Left cardiac atrium (tissue), 4 donors: ENCODE data around the gene PRSS58. TPM values are rescaled to one million over a fixed set of nuclear protein-coding genes. Genes with fewer than 3 reads are reported as not detected.

Experiments
- ATAC-seq, 2 donors: fragments of 200-7000 bp; cut with Tn5 transposase; one replicate each; pipeline ENCODE4 v1.9.1; 2020; ENCODE audit warnings: mild to moderate bottlenecking in 2 of 2, moderate library complexity in 2 of 2
- DNase-seq: peaks from one replicate; pipeline ENCODE4 v3.0.0-alpha.2; 2020
- intact Hi-C, 2 donors: fragments of 100-400 bp; cut with DNase I; formaldehyde crosslinking; loops; one replicate each; pipeline versions ENCODE4 v1.14.1 to v1.15.1; 2022 to 2023
- long read RNA-seq: library from polyadenylated mRNA; unstranded; transcript quantifications from one replicate; pipeline ENCODE4 v2.0.0, GENCODE V29; 2021
- total RNA-seq, 2 donors: library from RNA; stranded (reverse); fragmentation: NEBNext Ultra II Directional; extraction: Animal tissue kit (Norgen Biotek cat#: 25700); gene quantifications; one replicate each; pipeline ENCODE4 v1.2.1, GENCODE V29; 2021
- donor health status: DM: no; HTN: yes; CAD: no.
- donor health status: DM: no; HTN: yes; CAD: no; lungs with severe emphysema.
- donor health status: DM: yes; HTN: yes; CAD: no.
- donor health status: Dilated cardiomyopathy.

Gene PRSS58
- total RNA-seq, result not detected
- long read RNA-seq, result 0 reads

DNA sequence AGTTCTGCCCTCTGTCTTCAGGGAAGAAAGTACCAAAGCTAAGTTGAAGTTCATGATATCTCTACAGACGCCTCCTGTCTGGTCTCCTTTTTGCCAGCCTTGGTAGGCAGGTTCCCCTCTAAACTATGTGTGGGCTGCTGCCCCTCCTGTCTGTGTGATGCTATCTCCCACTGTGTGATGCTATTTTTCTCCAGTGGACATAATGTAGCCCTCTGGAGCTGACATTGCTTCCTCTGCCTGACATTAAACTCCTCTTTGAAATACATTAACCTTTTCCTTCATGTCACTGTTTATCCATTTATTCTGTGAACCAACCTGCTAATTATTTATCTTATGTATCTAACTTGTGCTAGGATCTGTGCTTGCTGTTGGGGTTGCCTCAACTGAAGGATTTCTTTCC, at the start of gene PRSS58:
Gene PRSS58, minus strand, starts transcription at position 101 of the 400 bp plus-strand sequence. CDS start 351 bp downstream, outside the sequence.
- intact Hi-C loops, result no loop called here
- no peak for DNase-seq
- no peak for ATAC-seq

DNA sequence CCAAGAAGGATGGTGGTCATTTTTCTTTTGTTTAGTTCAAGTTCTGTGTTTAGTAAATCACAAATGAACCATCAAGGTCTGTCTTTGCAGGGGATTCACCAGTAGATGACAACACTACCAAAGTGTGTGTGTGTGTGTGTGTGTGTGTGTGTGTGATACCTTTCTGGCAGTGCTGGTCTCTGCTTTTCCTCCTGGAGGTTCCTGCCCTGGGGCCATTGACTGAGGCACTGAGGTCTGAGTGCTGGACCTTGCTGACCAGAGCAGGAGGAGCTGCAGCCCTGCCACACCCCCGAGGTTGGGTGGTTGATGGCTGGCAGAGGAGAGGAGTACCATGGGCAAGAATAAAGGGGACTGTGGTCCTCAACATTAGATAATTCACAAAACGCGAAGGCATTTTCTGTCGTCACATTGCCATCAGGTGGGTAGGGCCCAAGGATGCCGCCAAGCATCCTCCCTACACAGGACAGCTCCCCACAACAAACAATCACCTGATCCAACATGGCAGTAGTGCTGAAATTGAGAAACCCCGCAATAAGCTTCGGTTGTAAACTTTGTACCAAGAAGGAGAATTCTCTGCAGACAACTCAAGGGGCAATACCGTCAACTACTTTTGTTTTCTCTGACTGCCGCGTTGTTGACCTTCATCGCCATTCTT, 49.5 kb upstream of the PRSS58 start:
- no peak for ATAC-seq
- DNase-seq, result no peak
- intact Hi-C loops, result no loop called here

DNA sequence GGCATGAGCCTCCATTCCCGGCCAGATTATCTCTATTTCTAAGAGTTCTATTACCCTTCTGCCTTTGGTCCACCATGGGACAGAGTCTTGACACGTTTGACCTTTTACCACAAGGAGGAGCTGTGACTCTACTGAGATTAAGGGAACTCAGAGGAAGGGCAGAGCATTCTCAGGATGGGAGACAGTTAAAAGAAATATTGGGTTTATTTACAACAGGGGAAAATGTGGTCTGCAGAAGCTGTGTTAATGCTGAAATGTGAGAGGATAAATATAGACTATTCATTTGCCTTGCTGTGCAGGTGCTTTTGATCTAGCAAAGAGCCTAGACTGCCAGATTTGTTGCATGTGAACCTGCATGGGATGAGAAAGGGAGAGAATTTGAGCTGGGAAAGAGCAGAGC, 45.8 kb upstream of the PRSS58 start:
- DNase-seq (no peak), ATAC-seq (peak in 1 of 2 donors; percentile 44)
- intact Hi-C loops, result no loop called here

DNA sequence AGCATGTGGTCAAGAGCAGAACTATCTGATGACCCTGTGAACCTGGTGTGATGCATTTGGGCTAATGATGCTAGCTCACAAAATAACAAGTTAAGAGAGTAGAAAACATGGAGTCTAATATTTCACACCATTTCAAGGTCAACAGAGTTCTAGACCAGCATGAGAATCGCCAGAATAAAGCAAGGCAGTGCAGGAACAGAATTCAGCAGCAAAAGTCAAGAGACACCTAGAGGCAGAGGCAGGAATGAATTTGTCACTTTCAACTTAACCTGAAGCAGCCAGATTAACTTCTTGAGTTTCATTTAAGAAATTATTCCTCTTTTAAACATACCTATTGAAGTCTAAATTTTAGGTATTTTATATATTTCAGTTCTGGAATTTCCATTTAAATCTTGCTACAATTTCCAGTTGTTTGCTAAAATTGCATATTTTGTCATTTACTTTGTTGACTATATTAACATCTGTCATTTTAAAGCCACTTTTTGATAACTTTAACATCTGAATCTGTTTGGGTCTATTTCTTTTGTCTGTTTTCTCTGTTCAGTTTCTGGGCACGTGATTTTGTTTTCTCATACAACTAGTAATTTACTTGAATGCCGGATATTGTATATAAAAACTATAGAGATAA, 44.2 kb upstream of the PRSS58 start:
- intact Hi-C loops, result no loop called here
- ATAC-seq (no peak), DNase-seq (no peak)

DNA sequence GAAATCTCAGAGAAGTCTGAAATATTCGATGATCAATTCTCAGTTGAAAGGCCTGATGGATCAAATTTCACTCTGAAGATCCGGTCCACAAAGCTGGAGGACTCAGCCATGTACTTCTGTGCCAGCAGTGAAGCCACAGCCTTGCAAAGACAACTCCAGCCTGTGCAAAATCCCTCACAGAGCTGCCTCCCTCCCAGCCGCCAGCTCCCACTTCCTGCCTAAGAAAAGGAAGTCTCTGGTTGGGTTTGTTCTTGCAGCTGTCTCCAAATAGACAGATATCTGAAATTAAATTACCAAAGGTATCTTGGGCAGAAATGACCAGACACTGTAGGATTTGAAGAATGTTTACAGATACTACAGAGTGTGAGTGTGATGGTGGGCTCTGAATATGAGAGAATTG, 43.4 kb upstream of the PRSS58 start:
- intact Hi-C loops, result no loop called here
- DNase-seq, result no peak
- no peak for ATAC-seq

DNA sequence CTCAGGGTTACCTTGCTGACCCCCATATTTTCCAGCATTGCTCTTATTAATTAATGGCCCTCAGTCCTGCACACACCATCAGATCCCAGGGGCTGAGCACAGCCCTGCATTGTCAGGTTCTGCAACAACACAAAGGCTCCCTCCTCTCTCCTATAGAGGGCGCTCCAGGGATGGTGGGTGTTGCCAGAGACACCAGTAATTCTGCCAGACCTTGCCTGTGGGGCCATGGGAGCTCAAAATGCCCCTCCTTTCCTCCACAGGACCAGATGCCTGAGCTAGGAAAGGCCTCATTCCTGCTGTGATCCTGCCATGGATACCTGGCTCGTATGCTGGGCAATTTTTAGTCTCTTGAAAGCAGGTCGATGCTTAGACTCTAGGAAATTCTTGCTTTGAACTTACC, 42.8 kb upstream of the PRSS58 start:
- DNase-seq (no peak), ATAC-seq (no peak)
- intact Hi-C loops, result no loop called here

DNA sequence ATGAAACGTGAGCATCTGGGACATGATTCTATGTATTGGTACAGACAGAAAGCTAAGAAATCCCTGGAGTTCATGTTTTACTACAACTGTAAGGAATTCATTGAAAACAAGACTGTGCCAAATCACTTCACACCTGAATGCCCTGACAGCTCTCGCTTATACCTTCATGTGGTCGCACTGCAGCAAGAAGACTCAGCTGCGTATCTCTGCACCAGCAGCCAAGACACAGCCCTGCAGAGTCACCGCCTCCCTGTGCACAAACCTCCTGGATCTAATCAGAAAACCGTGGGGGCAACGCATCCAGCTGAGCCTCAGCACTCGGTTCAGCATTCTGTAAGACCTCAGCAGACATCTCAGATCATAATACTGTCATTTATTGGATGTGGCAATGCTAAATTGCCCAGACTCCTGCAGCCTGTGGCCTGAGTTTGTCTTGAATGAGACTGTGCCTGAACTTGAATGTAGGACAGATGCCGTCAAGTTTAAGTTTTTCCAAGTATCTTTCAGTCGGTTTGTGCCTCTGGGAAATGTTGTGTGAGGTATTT, 41.5 kb upstream of the PRSS58 start:
- ATAC-seq (no peak), DNase-seq (no peak)
- intact Hi-C loops, result no loop called here

DNA sequence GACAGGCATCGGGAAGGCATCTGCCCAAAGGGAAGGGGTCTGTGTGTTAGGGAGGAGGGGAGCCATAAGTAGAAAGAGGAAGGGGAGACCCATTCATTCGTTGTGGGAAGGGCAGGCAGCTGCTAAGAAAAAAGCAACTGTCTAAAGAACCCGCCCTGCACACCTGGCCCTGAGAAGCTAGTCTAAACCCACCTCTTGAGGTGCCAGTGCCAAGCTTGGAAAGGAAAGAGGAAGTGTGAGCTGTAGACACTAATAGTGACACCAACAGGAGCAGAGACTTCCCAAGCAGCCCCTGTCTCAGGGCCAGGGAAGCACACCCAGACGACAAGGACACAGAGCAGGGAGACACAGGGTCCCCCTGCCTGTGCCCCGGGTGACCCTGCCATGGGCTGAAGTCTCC, 40.8 kb upstream of the PRSS58 start:
- DNase-seq (no peak), ATAC-seq (no peak)
- intact Hi-C loops, result no loop called here

GRCh38 chr7:142298009-142298408, 40.2 kb upstream of the PRSS58 start:
- DNase-seq (no peak), ATAC-seq (no peak)
- intact Hi-C loops, result no loop called here

DNA sequence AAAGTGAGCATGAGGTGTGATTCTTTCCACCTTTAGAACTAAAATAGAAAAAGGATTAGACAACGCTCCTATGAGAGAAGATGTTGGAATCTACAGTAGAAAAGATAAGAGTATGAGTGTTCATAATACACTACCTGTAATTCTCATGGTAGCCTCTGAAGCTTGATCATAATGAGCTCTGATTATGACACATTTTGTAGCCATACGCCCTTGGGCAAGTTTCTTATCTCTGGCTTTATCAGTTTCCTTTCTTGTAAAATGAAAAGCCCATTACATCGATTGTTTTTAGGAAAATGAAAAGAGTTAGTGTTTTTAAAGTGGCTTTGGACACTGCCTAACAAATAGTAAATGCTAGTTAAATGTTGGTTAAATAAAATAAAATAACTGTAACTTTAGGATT, 22.4 kb upstream of the PRSS58 start:
- intact Hi-C loops, result no loop called here
- DNase-seq, result no peak
- no peak for ATAC-seq

DNA sequence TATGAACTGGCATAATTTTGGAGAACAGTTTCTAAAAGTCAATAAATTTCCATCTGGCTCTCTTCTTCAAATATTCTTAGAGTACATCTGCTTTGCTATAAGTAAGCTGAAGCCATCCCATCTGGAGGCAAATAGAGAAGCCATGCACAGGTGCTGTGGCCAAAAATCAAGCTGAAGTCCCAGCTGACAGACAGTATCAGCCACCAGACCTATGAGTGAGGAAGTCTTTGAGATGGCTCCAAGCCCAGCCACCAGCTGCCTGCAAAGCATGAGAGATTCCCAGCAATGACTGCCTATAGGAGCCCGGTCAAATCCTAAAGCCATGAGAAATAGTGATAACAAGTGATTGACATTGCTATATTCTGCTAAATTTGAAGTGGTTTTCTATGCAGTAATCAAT, 21.7 kb upstream of the PRSS58 start:
- ATAC-seq (no peak), DNase-seq (no peak)
- intact Hi-C loops, result no loop called here

DNA sequence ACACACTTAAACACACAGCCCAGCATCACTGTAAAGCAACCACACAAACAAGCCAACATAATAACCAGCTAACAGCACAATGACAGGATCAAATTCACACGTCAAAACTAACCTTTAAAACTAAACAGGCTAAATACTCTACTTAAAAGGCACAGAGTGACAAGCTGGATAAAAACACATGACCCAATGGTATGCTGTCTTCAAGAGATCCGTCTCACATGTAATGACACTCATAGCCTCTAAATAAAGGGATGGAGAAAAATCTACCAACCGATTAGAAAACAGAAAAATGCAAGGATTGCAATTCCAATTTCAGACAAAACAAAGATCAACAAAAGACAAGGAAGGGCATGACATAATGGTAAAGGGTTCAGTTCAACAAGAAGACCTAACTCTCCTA, 17.2 kb upstream of the PRSS58 start:
- no peak for ATAC-seq
- intact Hi-C loops, result no loop called here
- DNase-seq, result no peak

- no peak for DNase-seq
- intact Hi-C loops, result no loop called here
- ATAC-seq, result no peak
Measured at GRCh38 chr7:142272841-142273240, 15.0 kb upstream of the PRSS58 start.

- DNase-seq (no peak), ATAC-seq (no peak)
- intact Hi-C loops, result no loop called here
Measured at GRCh38 chr7:142263598-142264380, 5.9 kb upstream of the PRSS58 start.

DNA sequence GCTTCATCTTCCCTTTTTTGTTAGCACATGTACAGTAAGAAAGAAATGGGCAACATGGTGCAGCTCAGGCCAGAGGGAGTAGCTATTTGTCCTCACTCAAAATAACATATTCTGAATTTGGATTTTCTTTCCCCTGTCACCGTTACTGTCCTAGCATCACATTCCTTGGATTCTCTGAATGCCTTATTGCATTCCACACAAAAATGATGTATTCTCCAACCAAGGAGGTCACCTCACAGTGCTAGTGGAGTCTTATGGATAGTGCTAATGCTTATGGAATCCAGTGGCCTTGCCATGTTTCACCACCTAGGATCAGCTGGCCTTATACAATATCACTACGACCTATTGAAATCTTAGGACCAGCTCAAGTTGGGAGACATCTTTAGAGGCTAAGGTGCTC, 7.2 kb downstream of the PRSS58 start:
- intact Hi-C loops, result no loop called here
- no peak for ATAC-seq
- no peak for DNase-seq

GRCh38 chr7:142249918-142250317, 7.9 kb downstream of the PRSS58 start:
- intact Hi-C loops, result no loop called here
- ATAC-seq (no peak), DNase-seq (no peak)

DNA sequence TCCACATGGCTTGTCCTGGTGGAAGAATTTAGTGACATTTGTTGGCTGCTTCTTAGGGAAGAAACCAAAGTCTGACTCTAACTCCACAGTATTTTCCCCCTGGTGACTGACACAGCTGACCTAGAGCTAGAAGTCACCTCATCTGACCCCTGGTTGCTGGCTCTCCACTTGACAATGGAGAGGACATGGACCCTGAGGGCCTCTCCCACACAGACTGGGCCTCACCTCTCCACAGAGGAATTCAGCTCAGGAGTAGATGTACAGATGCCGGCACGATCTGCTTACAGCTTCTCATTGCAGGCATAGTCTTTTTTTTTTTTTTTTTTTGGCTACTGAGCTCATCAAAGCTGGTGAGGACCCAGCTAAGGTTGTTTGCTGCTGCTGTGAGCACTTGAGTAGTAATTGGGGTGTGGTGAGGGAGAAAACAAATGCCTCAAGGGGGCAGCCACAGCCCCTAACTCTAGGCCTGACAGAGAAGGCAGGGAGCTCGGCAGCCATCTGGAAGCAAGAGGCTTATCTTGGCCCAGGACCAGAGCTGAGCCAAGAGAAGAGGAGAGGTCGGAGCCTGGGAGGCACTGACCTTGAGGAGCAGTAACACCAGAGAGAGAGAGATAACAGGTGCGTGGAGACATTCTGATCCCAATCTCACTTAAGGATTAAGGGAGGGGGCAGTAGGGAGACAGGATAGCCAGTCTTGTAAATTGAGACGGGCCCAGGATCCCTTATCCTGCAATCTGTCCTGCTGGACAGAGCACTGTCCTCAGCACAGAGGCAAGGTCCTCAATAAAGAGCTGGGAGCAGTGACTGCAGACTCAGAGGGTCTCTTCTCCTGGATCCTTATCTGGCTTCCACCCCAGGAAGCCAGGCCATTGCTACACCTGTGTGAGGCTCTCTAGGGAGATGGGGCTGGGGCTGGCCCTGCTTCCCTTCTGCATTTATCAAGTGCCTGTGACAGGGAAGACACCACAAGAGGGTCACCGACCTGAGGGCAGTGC, 9.4 kb downstream of the PRSS58 start:
- ATAC-seq (no peak), DNase-seq (no peak)
- intact Hi-C loops, result no loop called here

- intact Hi-C loops, result no loop called here
- no peak for ATAC-seq
- DNase-seq, result no peak
Measured at GRCh38 chr7:142243823-142244222, 14.0 kb downstream of the PRSS58 start.

GRCh38 chr7:142240546-142240945, 17.3 kb downstream of the PRSS58 start:
- ATAC-seq (no peak), DNase-seq (no peak)
- intact Hi-C loops, result no loop called here
